ENCODE measurements around the gene SOWAHB. TPM values are rescaled to one million over a fixed set of nuclear protein-coding genes. Genes with fewer than 3 reads are reported as not detected.
"Not testable (repeated sequence)": the region's sequence is repeated elsewhere in the genome, so short reads cannot be mapped to it uniquely, and the experiment has no call there.

SOWAHB gene
- total and polyA plus RNA-seq, 9 donors = 0.05 to 0.32 (median 0.13) TPM

DNA sequence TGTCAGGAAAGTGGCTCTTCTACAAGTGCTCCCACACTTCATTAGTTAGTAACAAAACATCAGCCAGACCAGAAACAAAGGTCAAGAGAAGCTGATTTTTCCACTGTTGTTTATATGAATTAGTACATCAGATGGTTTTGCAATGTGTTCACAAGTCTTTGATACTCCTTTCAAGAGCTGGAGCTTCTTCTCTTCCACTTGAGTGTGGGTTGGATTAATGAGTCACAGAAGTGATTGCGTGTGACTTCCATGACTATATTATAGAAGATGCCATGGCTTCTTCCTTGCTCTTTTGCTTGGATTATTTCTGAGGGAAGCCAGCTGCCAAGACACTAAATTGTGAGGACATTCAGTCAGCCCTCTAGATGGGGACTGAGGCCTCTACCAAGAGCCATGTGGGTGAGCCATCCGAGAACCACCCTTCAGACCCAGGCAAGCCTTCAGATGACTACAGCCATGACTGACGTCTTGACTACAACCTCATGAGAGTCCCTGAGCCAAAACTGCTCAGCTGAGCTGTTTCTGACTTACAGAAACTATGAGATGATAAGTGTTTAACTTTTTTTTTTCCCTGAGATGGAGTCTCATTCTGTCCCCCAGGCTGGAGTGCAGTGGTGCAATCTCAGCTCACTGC is 18.1 kb downstream of the SOWAHB start:
- Histone ChIP-seq H3K9me3 (replicated peaks; ENCODE audit: control insufficient read depth, low read depth, low read length) (no peaks in the 10 kb centered on the region), H3K36me3 (ENCODE audit: control insufficient read depth, insufficient read depth, low read length) (no peaks in the 10 kb centered on the region), H3K4me3 (ENCODE audit: low read length) (no peak overlapping the region), H3K4me1 (ENCODE audit: control insufficient read depth, insufficient read depth, low read length) (no peaks in the 10 kb centered on the region), H3K27ac (ENCODE audit: low read length) (no peak overlapping the region), H3K27me3 (ENCODE audit: control insufficient read depth, insufficient read depth, low read length) (no peaks in the 10 kb centered on the region)
- 100% methylated on average over 1 of the region's 3 CpGs for whole genome bisulfite sequencing (ENCODE audit: insufficient coverage)
- DNase-seq = no peak

DNA sequence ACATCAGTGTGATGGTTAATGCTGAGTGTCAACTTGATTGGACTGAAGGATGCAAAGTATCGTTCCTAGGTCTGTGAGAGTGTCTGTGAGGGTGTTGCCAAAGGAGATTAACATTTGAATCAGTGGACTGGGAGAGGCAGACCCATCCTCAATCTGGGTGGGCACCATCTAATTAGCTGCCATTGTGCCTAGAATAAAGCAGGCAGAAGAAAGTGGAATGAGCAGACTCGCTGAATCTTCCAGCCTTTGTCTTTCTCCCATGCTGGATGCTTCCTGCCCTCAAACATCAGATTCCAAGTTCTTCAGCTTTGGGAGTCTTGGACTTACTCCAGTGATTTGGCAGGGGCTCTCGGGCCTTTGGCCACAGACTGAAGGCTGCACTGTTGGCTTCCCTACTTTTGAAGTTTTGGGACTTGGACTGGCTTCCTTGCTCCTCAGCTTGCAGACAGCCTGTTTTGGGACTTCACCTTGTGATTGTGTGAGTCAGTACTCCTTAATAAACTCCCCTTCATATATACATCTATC is 19.2 kb downstream of the SOWAHB start:
- H3K27ac ChIP-seq (ENCODE audit: low read length); H3K36me3 ChIP-seq (ENCODE audit: control insufficient read depth, insufficient read depth, low read length): not testable (repeated sequence)
- 33% methylated on average over 2 of the region's 3 CpGs for WGBS (ENCODE audit: insufficient coverage)

DNA sequence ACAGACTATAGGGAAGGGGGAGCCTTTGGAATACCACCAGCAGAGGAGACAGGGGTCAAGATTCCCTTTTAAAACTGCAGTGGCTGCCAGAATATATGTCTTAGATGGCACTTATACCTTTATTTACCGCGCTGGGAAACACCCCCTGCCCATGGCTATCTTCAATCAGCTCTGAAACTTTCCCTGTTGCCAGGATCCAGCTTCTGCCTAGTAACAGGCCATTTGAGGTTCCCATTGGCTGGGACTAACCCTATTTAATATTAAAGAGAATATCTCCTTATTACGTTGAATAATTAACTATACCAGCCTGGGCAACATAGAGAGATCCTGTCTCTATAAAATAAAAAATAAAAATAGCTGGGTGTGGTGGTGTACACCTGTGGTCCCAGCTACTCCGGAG is 23.8 kb downstream of the SOWAHB start:
- Histone ChIP-seq H3K9me3 (replicated peaks; ENCODE audit: control insufficient read depth, low read depth, low read length) (no peaks in the 10 kb centered on the region), H3K36me3 (ENCODE audit: control insufficient read depth, insufficient read depth, low read length) (no peaks in the 10 kb centered on the region), H3K27ac (ENCODE audit: low read length) (no peak overlapping the region), H3K4me1 (ENCODE audit: control insufficient read depth, insufficient read depth, low read length) (no peaks in the 10 kb centered on the region), H3K4me3 (ENCODE audit: low read length) (no peak overlapping the region), H3K27me3 (ENCODE audit: control insufficient read depth, insufficient read depth, low read length) (no peaks in the 10 kb centered on the region)
- DNase-seq = no peak
- 71% methylated on average over 2 of the region's 4 CpGs for WGBS (ENCODE audit: insufficient coverage)

More for the DNA sequence above, 19.2 kb downstream of the SOWAHB start:
- H3K27me3 ChIP-seq (ENCODE audit: control insufficient read depth, insufficient read depth, low read length); H3K9me3 ChIP-seq (replicated peaks; ENCODE audit: control insufficient read depth, low read depth, low read length); H3K4me3 ChIP-seq (ENCODE audit: low read length); H3K4me1 ChIP-seq (ENCODE audit: control insufficient read depth, insufficient read depth, low read length): not testable (repeated sequence)
- DNase-seq = peak; percentile 28

DNA sequence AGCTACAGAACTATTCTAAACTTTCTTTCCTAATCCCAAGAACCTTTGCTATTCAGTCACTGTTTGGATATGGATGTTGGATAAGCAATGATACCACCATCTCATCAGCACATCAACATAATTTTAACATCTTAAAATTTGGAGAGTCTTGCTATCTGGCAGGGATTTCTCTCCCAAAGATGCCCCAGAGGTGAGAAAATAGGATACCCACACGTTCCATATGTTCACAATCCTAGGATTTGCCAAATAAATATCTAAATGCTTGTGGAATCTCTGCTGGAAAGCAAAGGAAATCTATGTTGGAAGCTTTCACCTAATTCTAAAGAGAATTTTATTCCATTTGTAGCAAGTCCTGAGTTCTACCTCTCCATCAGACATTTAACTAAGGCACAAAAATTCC is 24.4 kb downstream of the SOWAHB start:
- H3K4me1 ChIP-seq (ENCODE audit: control insufficient read depth, insufficient read depth, low read length) = no peaks in the 10 kb centered on the region
- H3K4me3 ChIP-seq (ENCODE audit: low read length) = no peak overlapping the region
- H3K9me3 ChIP-seq (replicated peaks; ENCODE audit: control insufficient read depth, low read depth, low read length) = no peaks in the 10 kb centered on the region
- no CpG with 5 or more reads among the region's 1 CpG for WGBS (ENCODE audit: insufficient coverage)
- no peak overlapping the region for H3K27ac ChIP-seq (ENCODE audit: low read length)
- no peaks in the 10 kb centered on the region for H3K36me3 ChIP-seq (ENCODE audit: control insufficient read depth, insufficient read depth, low read length)
- DNase-seq = no peak
- no peaks in the 10 kb centered on the region for H3K27me3 ChIP-seq (ENCODE audit: control insufficient read depth, insufficient read depth, low read length)

DNA sequence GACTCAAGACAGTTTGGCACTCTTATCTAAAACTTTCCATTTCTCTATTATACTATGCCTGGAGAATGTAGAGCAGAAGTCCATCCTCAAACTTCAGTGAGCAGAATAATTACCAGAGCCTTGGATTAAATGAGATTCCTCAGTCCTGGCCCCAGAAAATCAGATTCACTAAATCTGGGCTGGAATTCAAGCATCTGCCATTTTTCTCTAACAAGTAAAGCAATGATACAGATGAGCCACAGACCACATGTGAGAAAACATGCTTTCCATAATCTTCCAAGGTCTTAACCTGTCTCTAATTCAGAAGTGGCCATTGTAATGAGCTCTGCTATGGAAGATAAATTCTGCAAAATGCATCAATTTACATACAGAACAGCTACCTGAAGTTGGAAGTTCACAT is 25.4 kb downstream of the SOWAHB start:
- Histone ChIP-seq H3K9me3 (replicated peaks; ENCODE audit: control insufficient read depth, low read depth, low read length) (no peaks in the 10 kb centered on the region), H3K4me1 (ENCODE audit: control insufficient read depth, insufficient read depth, low read length) (no peaks in the 10 kb centered on the region), H3K27me3 (ENCODE audit: control insufficient read depth, insufficient read depth, low read length) (no peaks in the 10 kb centered on the region), H3K27ac (ENCODE audit: low read length) (no peak overlapping the region), H3K4me3 (ENCODE audit: low read length) (no peak overlapping the region), H3K36me3 (ENCODE audit: control insufficient read depth, insufficient read depth, low read length) (no peaks in the 10 kb centered on the region)
- DNase-seq = no peak

DNA sequence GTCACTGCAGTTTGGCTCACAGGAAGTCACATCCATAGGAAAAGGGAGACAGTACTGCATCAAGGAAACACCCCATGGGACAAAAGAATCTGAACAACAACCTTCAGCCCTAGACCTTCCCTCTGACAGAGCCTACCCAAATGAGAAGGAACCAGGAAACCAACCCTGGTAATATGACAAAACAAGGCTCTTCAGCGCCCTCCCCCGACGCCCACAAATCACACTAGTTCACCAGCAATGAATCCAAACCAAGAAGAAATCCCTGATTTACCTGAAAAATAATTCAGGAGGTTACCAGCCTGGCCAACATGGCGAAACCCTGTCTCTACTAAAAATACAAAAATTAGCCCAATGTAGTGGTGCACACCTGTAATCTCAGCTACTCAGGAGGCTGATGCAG is 29.2 kb downstream of the SOWAHB start:
- H3K4me3 ChIP-seq (ENCODE audit: low read length); H3K27me3 ChIP-seq (ENCODE audit: control insufficient read depth, insufficient read depth, low read length); H3K4me1 ChIP-seq (ENCODE audit: control insufficient read depth, insufficient read depth, low read length); H3K27ac ChIP-seq (ENCODE audit: low read length); DNase-seq; H3K36me3 ChIP-seq (ENCODE audit: control insufficient read depth, insufficient read depth, low read length); H3K9me3 ChIP-seq (replicated peaks; ENCODE audit: control insufficient read depth, low read depth, low read length): not testable (repeated sequence)
- WGBS (ENCODE audit: insufficient coverage) = 20% methylated on average over 1 of the region's 4 CpGs

DNA sequence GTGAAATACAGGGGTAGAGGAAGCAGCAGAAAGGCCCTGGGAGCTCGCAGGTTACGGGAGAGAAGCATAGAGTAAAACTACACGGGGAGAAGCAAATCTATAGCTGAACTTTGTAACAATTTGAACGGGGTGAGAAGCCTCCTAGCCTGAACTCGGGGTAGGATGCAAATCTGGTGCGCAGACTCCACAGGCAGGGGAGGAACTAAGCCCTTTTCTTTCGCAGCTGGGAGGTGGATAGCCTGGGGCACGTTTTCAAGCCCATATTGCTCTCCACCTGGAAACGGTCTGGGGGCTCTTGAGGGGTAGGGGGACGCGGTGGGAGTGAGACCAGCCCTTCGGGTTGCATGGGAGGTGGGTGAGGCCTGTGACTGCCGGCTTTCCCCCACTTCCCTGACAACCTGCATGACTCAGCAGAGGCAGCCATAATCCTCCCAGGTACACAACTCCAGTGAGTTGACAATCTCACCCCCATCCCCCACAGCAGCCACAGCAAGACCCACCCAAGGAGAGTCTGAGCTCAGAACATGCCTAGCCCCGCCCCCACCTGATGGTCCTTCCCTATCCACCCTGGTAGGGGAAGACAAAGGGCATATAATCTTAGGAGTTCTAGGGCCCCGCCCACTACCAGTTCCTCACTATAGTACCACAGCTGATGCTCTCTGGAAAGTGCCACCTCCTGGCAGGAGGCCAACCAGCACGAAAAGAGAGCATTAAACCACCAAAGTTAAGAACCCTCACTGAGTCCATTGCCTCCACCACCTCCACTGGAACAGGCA is 29.9 kb downstream of the SOWAHB start:
- H3K4me3 ChIP-seq (ENCODE audit: low read length) = no peak overlapping the region
- no peaks in the 10 kb centered on the region for H3K27me3 ChIP-seq (ENCODE audit: control insufficient read depth, insufficient read depth, low read length)
- no peaks in the 10 kb centered on the region for H3K9me3 ChIP-seq (replicated peaks; ENCODE audit: control insufficient read depth, low read depth, low read length)
- no peaks in the 10 kb centered on the region for H3K36me3 ChIP-seq (ENCODE audit: control insufficient read depth, insufficient read depth, low read length)
- no peaks in the 10 kb centered on the region for H3K4me1 ChIP-seq (ENCODE audit: control insufficient read depth, insufficient read depth, low read length)
- 53% methylated on average over 8 of the region's 16 CpGs for WGBS (ENCODE audit: insufficient coverage)
- no peak for DNase-seq
- H3K27ac ChIP-seq (ENCODE audit: low read length) = no peak overlapping the region

DNA sequence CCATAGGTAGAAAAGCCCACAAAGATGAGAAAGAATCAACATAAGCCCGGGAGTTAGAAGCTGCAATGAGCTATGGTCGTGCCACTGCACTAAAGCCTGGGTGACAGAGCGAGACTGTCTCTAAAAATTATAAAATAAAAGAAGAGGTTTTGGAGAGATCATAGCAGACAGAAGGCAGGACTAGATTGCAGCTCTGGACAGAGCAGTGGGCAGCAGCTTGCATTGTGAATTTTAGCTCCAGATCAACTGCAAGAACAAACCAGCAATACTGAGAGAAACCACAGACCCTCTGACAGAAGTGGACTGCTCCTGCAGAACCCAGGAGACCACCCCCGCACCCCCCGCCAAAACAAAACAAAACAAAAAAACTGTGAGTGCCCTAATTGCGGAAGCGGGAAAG is 30.6 kb downstream of the SOWAHB start:
- no peaks in the 10 kb centered on the region for H3K36me3 ChIP-seq (ENCODE audit: control insufficient read depth, insufficient read depth, low read length)
- DNase-seq = no peak
- no peak overlapping the region for H3K4me3 ChIP-seq (ENCODE audit: low read length)
- no peaks in the 10 kb centered on the region for H3K9me3 ChIP-seq (replicated peaks; ENCODE audit: control insufficient read depth, low read depth, low read length)
- no peaks in the 10 kb centered on the region for H3K4me1 ChIP-seq (ENCODE audit: control insufficient read depth, insufficient read depth, low read length)
- WGBS (ENCODE audit: insufficient coverage) = 100% methylated on average over 1 of the region's 7 CpGs
- no peak overlapping the region for H3K27ac ChIP-seq (ENCODE audit: low read length)
- H3K27me3 ChIP-seq (ENCODE audit: control insufficient read depth, insufficient read depth, low read length) = no peaks in the 10 kb centered on the region

DNA sequence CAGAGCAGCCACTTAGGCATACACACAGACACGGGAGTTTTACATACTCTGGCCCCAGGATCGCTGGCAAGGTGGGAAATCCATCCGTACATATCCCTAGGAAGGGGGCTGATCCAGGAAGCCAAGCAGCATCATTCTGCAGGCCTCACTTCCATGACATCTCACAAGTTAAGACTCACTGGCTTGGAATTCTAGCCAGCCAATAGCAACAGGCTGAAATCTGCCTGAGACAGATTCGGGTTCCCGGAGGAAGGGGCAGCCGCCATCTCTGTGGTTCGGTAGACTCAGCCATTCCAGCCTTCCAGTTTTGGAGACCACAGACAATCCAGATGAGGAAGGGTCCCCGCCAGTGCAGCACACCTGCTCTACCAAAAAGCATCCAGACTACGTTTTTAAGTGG is 31.3 kb downstream of the SOWAHB start:
- no peaks in the 10 kb centered on the region for H3K4me1 ChIP-seq (ENCODE audit: control insufficient read depth, insufficient read depth, low read length)
- H3K27me3 ChIP-seq (ENCODE audit: control insufficient read depth, insufficient read depth, low read length) = no peaks in the 10 kb centered on the region
- DNase-seq = no peak
- H3K9me3 ChIP-seq (replicated peaks; ENCODE audit: control insufficient read depth, low read depth, low read length) = no peaks in the 10 kb centered on the region
- no peak overlapping the region for H3K4me3 ChIP-seq (ENCODE audit: low read length)
- no peaks in the 10 kb centered on the region for H3K36me3 ChIP-seq (ENCODE audit: control insufficient read depth, insufficient read depth, low read length)
- 79% methylated on average over 8 of the region's 9 CpGs for WGBS (ENCODE audit: insufficient coverage)
- H3K27ac ChIP-seq (ENCODE audit: low read length) = no peak overlapping the region

DNA sequence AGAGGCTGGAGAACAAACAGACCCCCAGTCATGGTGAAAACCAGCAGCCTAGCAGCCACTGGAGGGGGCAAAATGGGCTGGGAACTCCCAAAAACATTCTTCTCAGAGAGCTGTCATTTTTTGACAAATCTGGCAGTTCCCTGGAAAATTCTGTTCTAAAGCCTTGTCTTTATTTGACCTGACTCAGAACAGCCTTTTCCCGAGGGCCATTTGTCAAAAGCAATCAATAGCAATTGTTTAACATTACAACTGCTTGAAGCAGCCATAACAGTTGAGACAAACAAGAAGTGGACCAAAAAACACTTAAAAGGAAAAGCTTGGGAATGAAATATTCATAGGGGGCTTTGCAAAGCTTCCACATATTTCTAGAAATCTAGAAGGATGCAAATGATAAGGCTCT is 39.6 kb downstream of the SOWAHB start:
- no CpG with 5 or more reads among the region's 1 CpG for WGBS (ENCODE audit: insufficient coverage)

More for the DNA sequence above, 39.6 kb downstream of the SOWAHB start:
- peaks cover 4% of the 10 kb centered on the region for H3K4me1 ChIP-seq (ENCODE audit: control insufficient read depth, insufficient read depth, low read length)
- no peak overlapping the region for H3K27ac ChIP-seq (ENCODE audit: low read length)
- no peaks in the 10 kb centered on the region for H3K36me3 ChIP-seq (ENCODE audit: control insufficient read depth, insufficient read depth, low read length)
- H3K9me3 ChIP-seq (replicated peaks; ENCODE audit: control insufficient read depth, low read depth, low read length) = no peaks in the 10 kb centered on the region
- DNase-seq = no peak
- H3K27me3 ChIP-seq (ENCODE audit: control insufficient read depth, insufficient read depth, low read length) = no peaks in the 10 kb centered on the region
- no peak overlapping the region for H3K4me3 ChIP-seq (ENCODE audit: low read length)
